ENCODE data around the gene MYL7. TPM values are rescaled to one million over a fixed set of nuclear protein-coding genes. Genes with fewer than 3 reads are reported as not detected.

The MYL7 gene
- total and polyA plus RNA-seq, 2 experiments from 2014 or later: 4.8 TPM; not detected in 1

GRCh38 chr7:44123190-44124003 is 17.7 kb downstream of the MYL7 start, which contains the start of gene POLD2 (continued):
- TF ChIP-seq REST (IDR thresholded peaks at IDR 0.05; ENCODE audit: unreplicated experiment): no peak
- TF ChIP-seq EZH2 (IDR thresholded peaks at IDR 0.05; ENCODE audit: low read depth, unreplicated experiment): no peak
- TF ChIP-seq ZNF114 (CRISPR knock-in tag; IDR thresholded peaks at IDR 0.05): no peak
- peak; percentile 74 for TF ChIP-seq POLR2AphosphoS5 (IDR thresholded peaks at IDR 0.05; ENCODE audit: low read depth)

- Mint-ChIP-seq H3K9me3 (peaks cover 7% of the 10 kb centered on the region), H3K27ac (peak overlapping the region; percentile 38), H3K4me1 (peaks cover 11% of the 10 kb centered on the region), H3K27me3 (ENCODE audit: insufficient read depth, low read depth, poor library complexity) (peaks cover 9% of the 10 kb centered on the region), H3K4me3 (peak overlapping the region; percentile 77), H3K36me3 (ENCODE audit: low read depth) (peaks cover 43% of the 10 kb centered on the region)
- ATAC-seq (no peak), DNase-seq (ENCODE audit: low spot score) (no peak)
- H3K27ac ChIP-seq (ENCODE audit: low read depth): no peak overlapping the region
- H4K20me1 ChIP-seq (replicated peaks; ENCODE audit: insufficient read depth): peaks cover 3% of the 10 kb centered on the region
- peaks cover 12% of the 10 kb centered on the region; the same call in 1 of the 2 replicates for H3K36me3 ChIP-seq (ENCODE audit: insufficient read depth)
- no peaks in the 10 kb centered on the region for H3F3A ChIP-seq (replicated peaks; ENCODE audit: low read depth)
- H3K4me3 ChIP-seq: peak overlapping the region; percentile 75
- peak overlapping the region; percentile 88 for H3K4me2 ChIP-seq
- peaks cover 15% of the 10 kb centered on the region; the same call in 1 of the 2 replicates for H3K4me1 ChIP-seq (ENCODE audit: insufficient read depth)
- H3K79me2 ChIP-seq (replicated peaks; ENCODE audit: insufficient read depth): peaks cover 24% of the 10 kb centered on the region
- H2AFZ ChIP-seq: no peak overlapping the region
- H3K27me3 ChIP-seq (ENCODE audit: insufficient read depth): peaks cover 12% of the 10 kb centered on the region
- H3K9me2 ChIP-seq (ENCODE audit: insufficient read depth): no peaks in the 10 kb centered on the region
- TF ChIP-seq ZNF462 (CRISPR knock-in tag; IDR thresholded peaks at IDR 0.05): no peak
Observed at GRCh38 chr7:44122529-44122928, 18.6 kb downstream of the MYL7 start.
